ENCODE measurements around the gene RNF34. TPM values are rescaled to one million over a fixed set of nuclear protein-coding genes. Genes with fewer than 3 reads are reported as not detected.
A peak's percentile ranks its signal among the peaks of the same experiment; 100 is the strongest.

The RNF34 gene
- total and polyA plus RNA-seq, 4 donors = 13.9 to 49.2 (median 31.8) TPM

DNA sequence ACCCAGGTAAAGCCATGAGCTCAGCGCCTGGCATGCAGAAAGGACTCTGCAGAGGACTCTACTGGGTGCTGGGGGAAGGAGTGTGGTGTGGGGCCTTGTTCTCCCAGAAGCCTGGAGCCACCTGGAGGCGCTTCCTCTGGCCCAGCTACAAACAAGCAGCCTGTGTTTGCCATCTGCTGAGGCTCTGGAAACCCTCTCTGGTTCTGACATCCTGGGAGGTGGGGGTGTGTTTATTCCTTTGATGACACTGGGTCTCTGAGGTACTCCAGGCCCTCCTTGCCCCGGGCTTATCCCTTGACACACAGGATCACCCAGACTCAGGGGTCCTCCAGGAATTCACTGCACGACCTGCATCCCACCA lies 44.9 kb downstream of the RNF34 start:
- H3K9ac ChIP-seq (ENCODE audit: insufficient read depth in 1 of 2, low read length in 2 of 2) = no peak overlapping the region
- WGBS, 2 donors = 96 to 98% methylated on average over 4 of the region's 4 CpGs
- H3K36me3 ChIP-seq (ENCODE audit: control insufficient read depth in 4 of 4, insufficient read depth in 4 of 4, low read length in 4 of 4) = peaks cover 0 to 43% (median 20%) of the 10 kb centered on the region in 4 donors
- H3K4me1 ChIP-seq (ENCODE audit: control insufficient read depth in 5 of 5, insufficient read depth in 5 of 5, low read length in 5 of 5) = peaks cover 0 to 2% (median 0%) of the 10 kb centered on the region in 5 donors
- ATAC-seq (ENCODE audit: insufficient read depth, low FRiP score) (no peak), DNase-seq (no peak)
- TF ChIP-seq, protein P1, sequence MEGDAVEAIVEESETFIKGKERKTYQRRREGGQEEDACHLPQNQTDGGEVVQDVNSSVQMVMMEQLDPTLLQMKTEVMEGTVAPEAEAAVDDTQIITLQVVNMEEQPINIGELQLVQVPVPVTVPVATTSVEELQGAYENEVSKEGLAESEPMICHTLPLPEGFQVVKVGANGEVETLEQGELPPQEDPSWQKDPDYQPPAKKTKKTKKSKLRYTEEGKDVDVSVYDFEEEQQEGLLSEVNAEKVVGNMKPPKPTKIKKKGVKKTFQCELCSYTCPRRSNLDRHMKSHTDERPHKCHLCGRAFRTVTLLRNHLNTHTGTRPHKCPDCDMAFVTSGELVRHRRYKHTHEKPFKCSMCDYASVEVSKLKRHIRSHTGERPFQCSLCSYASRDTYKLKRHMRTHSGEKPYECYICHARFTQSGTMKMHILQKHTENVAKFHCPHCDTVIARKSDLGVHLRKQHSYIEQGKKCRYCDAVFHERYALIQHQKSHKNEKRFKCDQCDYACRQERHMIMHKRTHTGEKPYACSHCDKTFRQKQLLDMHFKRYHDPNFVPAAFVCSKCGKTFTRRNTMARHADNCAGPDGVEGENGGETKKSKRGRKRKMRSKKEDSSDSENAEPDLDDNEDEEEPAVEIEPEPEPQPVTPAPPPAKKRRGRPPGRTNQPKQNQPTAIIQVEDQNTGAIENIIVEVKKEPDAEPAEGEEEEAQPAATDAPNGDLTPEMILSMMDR (IDR thresholded peaks at IDR 0.05; ENCODE audit: control extremely low read depth, extremely low read depth) = no peak
- H3K27me3 ChIP-seq (ENCODE audit: control insufficient read depth in 3 of 3, insufficient read depth in 3 of 3, low read length in 2 of 3) = no peaks in the 10 kb centered on the region
- no peak overlapping the region for H3K4me3 ChIP-seq
- H3K9me3 ChIP-seq (ENCODE audit: control insufficient read depth in 4 of 4, insufficient read depth in 3 of 4, low read length in 3 of 4) = no peaks in the 10 kb centered on the region
- H3K27ac ChIP-seq (ENCODE audit: low read depth in 1 of 2, low read length in 1 of 2) = no peak overlapping the region

DNA sequence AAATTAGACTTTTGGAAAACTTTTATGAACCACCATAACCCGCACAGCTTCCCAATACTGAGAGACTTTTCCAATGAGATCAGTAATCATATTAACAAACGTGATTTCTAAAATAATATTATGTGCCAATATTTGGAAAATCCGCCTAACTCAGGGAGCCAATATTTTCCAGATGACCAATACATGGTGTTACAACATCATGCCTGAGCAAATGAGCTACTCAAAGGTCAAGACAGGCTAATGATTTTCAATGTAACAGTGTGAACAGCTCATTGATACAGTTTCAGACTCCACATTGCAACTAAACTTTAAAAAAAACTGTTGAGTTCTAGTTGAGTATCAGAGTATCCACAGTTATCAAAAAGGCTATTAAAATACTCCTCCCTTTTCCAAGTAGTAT lies 46.8 kb downstream of the RNF34 start:
- H3K27ac ChIP-seq (ENCODE audit: low read depth in 1 of 2, low read length in 1 of 2) = no peak overlapping the region
- no peak for DNase-seq
- WGBS, 2 donors = 89 to 91% methylated on average over 3 of the region's 3 CpGs
- no peaks in the 10 kb centered on the region for H3K9me3 ChIP-seq (ENCODE audit: control insufficient read depth in 4 of 4, insufficient read depth in 3 of 4, low read length in 3 of 4)
- TF ChIP-seq, protein P1 (IDR thresholded peaks at IDR 0.05; ENCODE audit: control extremely low read depth, extremely low read depth) = no peak
- no peaks in the 10 kb centered on the region for H3K27me3 ChIP-seq (ENCODE audit: control insufficient read depth in 3 of 3, insufficient read depth in 3 of 3, low read length in 2 of 3)
- H3K4me1 ChIP-seq (ENCODE audit: control insufficient read depth in 5 of 5, insufficient read depth in 5 of 5, low read length in 5 of 5) = peaks cover 0 to 2% (median 0%) of the 10 kb centered on the region in 5 donors
- ATAC-seq (ENCODE audit: insufficient read depth, low FRiP score) = no peak
- H3K9ac ChIP-seq (ENCODE audit: insufficient read depth in 1 of 2, low read length in 2 of 2) = no peak overlapping the region
- H3K4me3 ChIP-seq = no peak overlapping the region
- peaks cover 0 to 28% (median 11%) of the 10 kb centered on the region in 4 donors for H3K36me3 ChIP-seq (ENCODE audit: control insufficient read depth in 4 of 4, insufficient read depth in 4 of 4, low read length in 4 of 4)

DNA sequence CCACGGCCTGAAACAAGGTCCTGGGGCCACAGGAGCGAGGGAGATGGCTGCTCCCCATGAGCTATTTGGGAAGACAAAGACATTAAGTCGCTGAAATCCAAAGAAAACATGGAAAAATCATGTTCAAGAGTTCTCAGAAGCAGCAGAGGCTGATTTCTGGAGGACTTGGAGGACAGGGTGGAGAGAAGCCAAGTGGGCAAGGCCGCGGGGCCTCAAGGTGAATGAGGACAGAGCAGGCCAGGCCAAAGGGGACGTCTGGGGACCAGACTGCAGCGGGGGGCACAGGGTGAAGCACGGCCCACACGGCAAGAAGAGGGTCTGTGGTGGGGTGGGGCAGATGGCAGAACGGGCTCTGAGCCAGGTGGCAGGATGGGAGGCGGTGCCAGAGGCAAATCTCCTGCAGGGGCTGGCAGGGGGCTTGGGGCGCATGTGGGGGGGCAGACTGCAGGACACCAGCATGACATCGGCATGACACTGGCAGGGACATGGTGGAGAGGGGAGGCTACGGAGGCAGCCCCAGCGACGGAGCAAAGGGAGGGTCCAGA lies 48.9 kb downstream of the RNF34 start:
- Histone ChIP-seq H3K4me1 (ENCODE audit: control insufficient read depth in 5 of 5, insufficient read depth in 5 of 5, low read length in 5 of 5) (peaks cover 0 to 11% (median 0%) of the 10 kb centered on the region in 5 donors), H3K36me3 (ENCODE audit: control insufficient read depth in 4 of 4, insufficient read depth in 4 of 4, low read length in 4 of 4) (peaks cover 0 to 22% (median 10%) of the 10 kb centered on the region in 4 donors), H3K4me3 (no peak overlapping the region), H3K9me3 (ENCODE audit: control insufficient read depth in 4 of 4, insufficient read depth in 3 of 4, low read length in 3 of 4) (no peaks in the 10 kb centered on the region), H3K27ac (ENCODE audit: low read depth in 1 of 2, low read length in 1 of 2) (no peak overlapping the region), H3K27me3 (ENCODE audit: control insufficient read depth in 3 of 3, insufficient read depth in 3 of 3, low read length in 2 of 3) (no peaks in the 10 kb centered on the region), H3K9ac (ENCODE audit: insufficient read depth in 1 of 2, low read length in 2 of 2) (no peak overlapping the region)
- no peak for ATAC-seq (ENCODE audit: insufficient read depth, low FRiP score)
- TF ChIP-seq, protein P1 (IDR thresholded peaks at IDR 0.05; ENCODE audit: control extremely low read depth, extremely low read depth) = no peak
- WGBS, 2 donors = 88 to 90% methylated on average over 16 of the region's 16 CpGs
- no peak for DNase-seq

DNA sequence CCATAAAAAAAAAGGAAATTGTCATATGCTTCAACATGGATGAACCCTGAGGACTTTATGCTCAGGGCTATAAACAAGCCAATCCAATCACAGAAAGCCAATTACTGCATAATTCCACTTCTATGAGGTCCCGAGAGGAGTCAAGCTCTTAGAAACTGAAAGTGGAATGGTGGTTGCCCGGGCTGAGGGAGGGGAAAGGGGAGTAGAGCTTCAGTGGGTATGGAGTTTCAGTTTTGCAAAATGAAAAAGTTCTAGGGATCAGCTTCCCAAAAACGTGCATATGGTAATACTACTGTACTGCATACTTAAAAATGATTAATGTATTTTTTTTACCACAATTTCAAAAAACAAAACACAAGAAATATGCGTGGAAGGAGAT lies 52.0 kb downstream of the RNF34 start:
- Histone ChIP-seq H3K9ac (ENCODE audit: insufficient read depth in 1 of 2, low read length in 2 of 2) (no peak overlapping the region), H3K27ac (ENCODE audit: low read depth in 1 of 2, low read length in 1 of 2) (peak overlapping the region in 1 of 2 donors; percentile 55), H3K4me1 (ENCODE audit: control insufficient read depth in 5 of 5, insufficient read depth in 5 of 5, low read length in 5 of 5) (peaks cover 0 to 11% (median 0%) of the 10 kb centered on the region in 5 donors), H3K27me3 (ENCODE audit: control insufficient read depth in 3 of 3, insufficient read depth in 3 of 3, low read length in 2 of 3) (no peaks in the 10 kb centered on the region), H3K36me3 (ENCODE audit: control insufficient read depth in 4 of 4, insufficient read depth in 4 of 4, low read length in 4 of 4) (peaks cover 0 to 24% (median 7%) of the 10 kb centered on the region in 4 donors), H3K4me3 (no peak overlapping the region), H3K9me3 (ENCODE audit: control insufficient read depth in 4 of 4, insufficient read depth in 3 of 4, low read length in 3 of 4) (no peaks in the 10 kb centered on the region)
- TF ChIP-seq, protein P1 (IDR thresholded peaks at IDR 0.05; ENCODE audit: control extremely low read depth, extremely low read depth) = no peak
- 23 to 27% methylated on average over 4 of the region's 4 CpGs for WGBS, 2 donors
- no peak for DNase-seq
- ATAC-seq (ENCODE audit: insufficient read depth, low FRiP score) = no peak
